ENCODE data around the gene WDR87.

DNA sequence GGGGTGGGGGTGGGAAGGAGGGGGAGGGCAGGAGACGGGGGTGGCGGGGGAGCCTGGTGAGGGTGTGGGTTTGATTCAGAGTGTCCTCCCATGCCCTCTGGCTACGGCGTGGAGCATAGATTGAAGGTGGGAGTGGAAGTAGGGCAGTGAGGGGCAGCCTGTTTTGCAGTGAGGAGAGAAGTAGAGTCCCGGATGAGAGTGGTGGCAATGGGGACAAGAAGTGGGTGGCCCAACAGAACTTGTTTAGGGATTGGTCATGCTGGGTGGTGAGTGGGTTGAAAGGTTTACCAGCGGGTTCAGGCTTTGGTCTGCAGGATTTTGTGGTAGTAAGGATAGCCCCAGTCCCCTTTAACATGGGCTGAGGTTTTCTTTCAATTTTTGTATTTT is 36.1 kb upstream of the WDR87 start:
- TF ChIP-seq CBX3 (IDR thresholded peaks at IDR 0.05; ENCODE audit: borderline replicate concordance, low read depth) (no peak), RELA (IDR thresholded peaks at IDR 0.05; ENCODE audit: borderline replicate concordance, partially characterized antibody) (no peak), CTCF (IDR thresholded peaks at IDR 0.05 in 2 of 3, conservative IDR thresholded peaks at IDR 0.05 in 1 of 3; ENCODE audit: control insufficient read depth in 2 of 3, extremely low read depth in 1 of 3, insufficient read depth in 1 of 3, low read depth in 3 of 3, low read length in 3 of 3) (no peak), NFYB (IDR thresholded peaks at IDR 0.05; ENCODE audit: insufficient read depth, low read depth, low read length) (no peak), MEF2B (IDR thresholded peaks at IDR 0.05; ENCODE audit: partially characterized antibody, poor library complexity, severe bottlenecking) (no peak), ZNF274 (IDR thresholded peaks at IDR 0.05; ENCODE audit: insufficient read depth, insufficient read length) (no peak), ATF2 (IDR thresholded peaks at IDR 0.05; ENCODE audit: low read length) (no peak), EZH2 (IDR thresholded peaks at IDR 0.05; ENCODE audit: borderline replicate concordance, control insufficient read depth, low read depth, low read length) (no peak)
